Hepatocyte (in vitro differentiated cells): ENCODE measurements around the gene NUP43. TPM values are rescaled to one million over a fixed set of nuclear protein-coding genes. Genes with fewer than 3 reads are reported as not detected.

Experiments
- DNase-seq: peaks from one replicate; pipeline ENCODE4 v3.0.0-alpha.2; 2016; ENCODE audit warnings: low spot score
- H2AFZ ChIP-seq: fragments of 200-600 bp; sonication (generic); 2 replicates; pipeline ENCODE4 v1.6.0; 2016; ENCODE audit warnings: antibody characterized with exemption, mild to moderate bottlenecking
- H3K27ac ChIP-seq: fragments of 200-600 bp; sonication (generic); 2 replicates; pipeline ENCODE4 v1.5.1; 2016; ENCODE audit warnings: mild to moderate bottlenecking
- H3K27me3 ChIP-seq: fragments of 200-600 bp; sonication (generic); 2 replicates; pipeline ENCODE4 v1.6.1; 2016
- H3K36me3 ChIP-seq: fragments of 200-600 bp; sonication (generic); replicated peaks from 2 replicates; pipeline ENCODE4 v1.5.1; 2016; ENCODE audit warnings: low read depth; ENCODE audit not compliant: insufficient read depth
- H3K4me1 ChIP-seq: fragments of 200-600 bp; sonication (generic); 2 replicates; pipeline ENCODE4 v1.5.1; 2016; ENCODE audit warnings: mild to moderate bottlenecking, moderate library complexity; ENCODE audit not compliant: insufficient read depth
- H3K4me2 ChIP-seq: fragments of 200-600 bp; sonication (generic); 2 replicates; pipeline ENCODE4 v1.6.0; 2016
- H3K4me3 ChIP-seq: fragments of 200-600 bp; sonication (generic); 2 replicates; pipeline ENCODE4 v1.5.1; 2016; ENCODE audit warnings: mild to moderate bottlenecking
- H3K79me2 ChIP-seq: fragments of 200-600 bp; sonication (generic); 2 replicates; pipeline ENCODE4 v1.6.0; 2017; ENCODE audit warnings: mild to moderate bottlenecking
- H3K9me2 ChIP-seq: fragments of 200-600 bp; sonication (generic); replicated peaks from 2 replicates; pipeline ENCODE4 v1.6.0; 2017; ENCODE audit warnings: mild to moderate bottlenecking; ENCODE audit not compliant: insufficient read depth
- H3K9me3 ChIP-seq: fragments of 200-600 bp; sonication (generic); 2 replicates; pipeline ENCODE4 v1.5.1; 2016; ENCODE audit warnings: low read depth, mild to moderate bottlenecking
- H4K20me1 ChIP-seq: fragments of 200-600 bp; sonication (generic); 2 replicates; pipeline ENCODE4 v1.6.0; 2016; ENCODE audit warnings: mild to moderate bottlenecking; ENCODE audit not compliant: insufficient read depth, poor library complexity, severe bottlenecking
- CTCF ChIP-seq: fragments of 200-600 bp; sonication (generic); IDR thresholded peaks from 2 replicates; pipeline ENCODE4 v1.5.1; 2016; ENCODE audit warnings: antibody characterized with exemption, mild to moderate bottlenecking; ENCODE audit not compliant: poor library complexity
- EZH2 ChIP-seq: fragments of 200-600 bp; sonication (generic); IDR thresholded peaks from 2 replicates; pipeline ENCODE4 v1.6.1; 2016; ENCODE audit warnings: antibody characterized with exemption, mild to moderate bottlenecking, borderline replicate concordance
- EZH2phosphoT487 ChIP-seq: fragments of 200-600 bp; sonication (generic); IDR thresholded peaks from one replicate; pipeline ENCODE4 v1.6.1; 2018; ENCODE audit warnings: antibody characterized with exemption, mild to moderate bottlenecking, low read depth, moderate library complexity; ENCODE audit not compliant: unreplicated experiment, severe bottlenecking
- WGBS: methylation state at CpG from one replicate; pipeline ENCODE4 v1.1.6; 2016; ENCODE audit warnings: low lambda C conversion rate; ENCODE audit errors: missing lambda C conversion rate; 5-methylcytosine and 5-hydroxymethylcytosine counted together
- polyA plus RNA-seq: library from polyadenylated mRNA; unstranded; fragments of >200 nt; fragmentation: Nextera tagmentation; extraction: Ambion mirVana; gene quantifications from 2 replicates; pipeline ENCODE4 v1.2.1, GENCODE V29; 2016
- total RNA-seq: library from RNA; depleted of rRNA; stranded (reverse); fragments of >200 nt; gene quantifications from 2 replicates; pipeline ENCODE4 v1.2.3, GENCODE V29; 2014

Gene NUP43
- total and polyA plus RNA-seq, 2 experiments from 2014 or later, result 9.8 to 37.2 TPM

- TF ChIP-seq EZH2, result no peak
- TF ChIP-seq CTCF, result no peak
- TF ChIP-seq EZH2phosphoT487, result no peak
- no peak overlapping the region for H3K27ac ChIP-seq
- no peaks in the 10 kb centered on the region for H3K9me3 ChIP-seq
- H3K79me2 ChIP-seq, result peaks cover 100% of the 10 kb centered on the region
- no peak overlapping the region for H2AFZ ChIP-seq
- peaks cover 29% of the 10 kb centered on the region for H3K4me1 ChIP-seq
- H3K4me2 ChIP-seq, result no peak overlapping the region
- no peak for DNase-seq
- H4K20me1 ChIP-seq, result peaks cover 73% of the 10 kb centered on the region
- no peaks in the 10 kb centered on the region for H3K27me3 ChIP-seq
- no peaks in the 10 kb centered on the region for H3K9me2 ChIP-seq
- 91% methylated on average over 5 of the region's 5 CpGs for WGBS
- no peak overlapping the region for H3K4me3 ChIP-seq
- H3K36me3 ChIP-seq, result no peaks in the 10 kb centered on the region
Measured at GRCh38 chr6:149711711-149712110, 34.6 kb downstream of the NUP43 start.

GRCh38 chr6:149701714-149702113, 44.6 kb downstream of the NUP43 start:
- Histone ChIP-seq H3K9me2 (no peaks in the 10 kb centered on the region), H2AFZ (no peak overlapping the region), H3K27me3 (no peaks in the 10 kb centered on the region), H3K27ac (peak overlapping the region; percentile 19), H4K20me1 (peaks cover 86% of the 10 kb centered on the region), H3K79me2 (peaks cover 97% of the 10 kb centered on the region), H3K9me3 (no peaks in the 10 kb centered on the region), H3K36me3 (no peaks in the 10 kb centered on the region), H3K4me1 (no peaks in the 10 kb centered on the region), H3K4me2 (peak overlapping the region; percentile 37), H3K4me3 (no peak overlapping the region)
- DNase-seq, result no peak
- WGBS, result 60% methylated on average over 7 of the region's 7 CpGs
- TF ChIP-seq CTCF (no peak), EZH2 (no peak), EZH2phosphoT487 (no peak)

GRCh38 chr6:149699150-149699549, 47.2 kb downstream of the NUP43 start:
- Histone ChIP-seq H3K9me3 (no peaks in the 10 kb centered on the region), H3K36me3 (no peaks in the 10 kb centered on the region), H3K4me3 (no peak overlapping the region), H4K20me1 (peaks cover 71% of the 10 kb centered on the region), H3K27ac (no peak overlapping the region), H3K9me2 (no peaks in the 10 kb centered on the region), H3K4me1 (no peaks in the 10 kb centered on the region), H3K79me2 (peaks cover 97% of the 10 kb centered on the region), H3K27me3 (no peaks in the 10 kb centered on the region), H2AFZ (no peak overlapping the region), H3K4me2 (no peak overlapping the region)
- 97% methylated on average over 2 of the region's 2 CpGs for WGBS
- TF ChIP-seq EZH2phosphoT487 (no peak), EZH2 (no peak), CTCF (no peak)
- DNase-seq, result no peak

GRCh38 chr6:149698175-149698574, 48.2 kb downstream of the NUP43 start:
- H3K9me2 ChIP-seq, result no peaks in the 10 kb centered on the region
- no peaks in the 10 kb centered on the region for H3K9me3 ChIP-seq
- peaks cover 97% of the 10 kb centered on the region for H3K79me2 ChIP-seq
- WGBS, result 94% methylated on average over 2 of the region's 2 CpGs
- H3K4me3 ChIP-seq, result no peak overlapping the region
- DNase-seq, result no peak
- no peak overlapping the region for H3K4me2 ChIP-seq
- H3K36me3 ChIP-seq, result no peaks in the 10 kb centered on the region
- peaks cover 65% of the 10 kb centered on the region for H4K20me1 ChIP-seq
- H3K27ac ChIP-seq, result no peak overlapping the region
- no peaks in the 10 kb centered on the region for H3K4me1 ChIP-seq
- TF ChIP-seq EZH2phosphoT487 (no peak), CTCF (no peak), EZH2 (no peak)
- H2AFZ ChIP-seq, result no peak overlapping the region
- no peaks in the 10 kb centered on the region for H3K27me3 ChIP-seq
